ENCODE results near the gene TMEM164.

TMEM164 gene

DNA sequence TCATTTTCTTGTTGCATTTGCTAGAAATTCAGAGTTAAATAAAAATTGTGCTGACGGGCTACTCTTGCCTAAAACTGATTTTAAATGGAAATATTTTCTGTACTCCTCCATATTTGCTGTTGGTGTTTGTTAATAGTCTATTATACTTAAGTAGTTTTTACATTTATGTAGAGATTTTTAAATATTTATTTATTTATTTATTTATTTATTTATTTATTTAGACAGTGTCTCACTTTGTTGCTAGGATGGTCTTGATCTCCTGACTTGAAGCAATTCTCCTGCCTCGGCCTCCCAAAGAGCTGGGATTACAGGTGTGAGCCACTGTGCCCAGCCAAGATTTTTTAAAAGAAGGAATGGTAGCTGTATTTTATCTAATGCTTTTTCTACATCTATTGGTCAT is 68.1 kb downstream of the TMEM164 start:
- no peak for ATAC-seq
- Mint-ChIP-seq H3K4me3 (no peak overlapping the region), H3K27ac (no peak overlapping the region), H3K9me3 (peaks cover 0 to under 1% of the 10 kb centered on the region in 2 donors), H3K4me1 (no peaks in the 10 kb centered on the region), H3K27me3 (no peaks in the 10 kb centered on the region)
- DNase-seq = no peak

DNA sequence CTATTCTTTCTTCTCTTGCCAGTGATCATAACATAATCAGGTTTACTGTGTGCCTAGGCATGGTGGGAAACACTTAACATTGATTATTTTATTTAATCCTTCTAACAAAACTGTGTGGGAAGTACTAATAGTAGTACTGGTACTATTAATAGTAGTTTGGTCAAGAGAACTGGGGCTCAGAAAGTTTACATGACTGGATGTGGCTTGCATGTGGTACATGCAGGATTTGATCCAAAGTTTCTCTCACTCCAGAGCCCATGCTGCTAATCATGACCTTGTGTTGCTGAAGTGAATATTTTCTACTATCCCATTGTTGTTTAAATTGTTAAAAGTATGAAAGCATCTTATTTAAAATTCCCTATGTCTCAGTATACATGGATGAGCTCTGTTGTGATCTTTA is 78.4 kb downstream of the TMEM164 start:
- Mint-ChIP-seq H3K27me3 (no peaks in the 10 kb centered on the region), H3K4me1 (no peaks in the 10 kb centered on the region), H3K27ac (no peak overlapping the region), H3K4me3 (no peak overlapping the region), H3K9me3 (peaks cover 0 to 9% of the 10 kb centered on the region in 2 donors)
- DNase-seq (no peak), ATAC-seq (no peak)

GRCh38 chrX:110081740-110082139 is 78.8 kb downstream of the TMEM164 start:
- Mint-ChIP-seq H3K9me3 (peaks cover 0 to 5% of the 10 kb centered on the region in 2 donors), H3K4me3 (no peak overlapping the region), H3K27me3 (no peaks in the 10 kb centered on the region), H3K4me1 (no peaks in the 10 kb centered on the region), H3K27ac (no peak overlapping the region)
- ATAC-seq (no peak), DNase-seq (no peak)

- Mint-ChIP-seq H3K4me3 (no peak overlapping the region), H3K27ac (no peak overlapping the region), H3K27me3 (no peaks in the 10 kb centered on the region), H3K4me1 (peaks cover 2% of the 10 kb centered on the region), H3K9me3 (peaks cover 0 to under 1% of the 10 kb centered on the region in 2 donors)
- DNase-seq = no peak
- no peak for ATAC-seq
Observed at GRCh38 chrX:110082161-110082560, 79.2 kb downstream of the TMEM164 start.

DNA sequence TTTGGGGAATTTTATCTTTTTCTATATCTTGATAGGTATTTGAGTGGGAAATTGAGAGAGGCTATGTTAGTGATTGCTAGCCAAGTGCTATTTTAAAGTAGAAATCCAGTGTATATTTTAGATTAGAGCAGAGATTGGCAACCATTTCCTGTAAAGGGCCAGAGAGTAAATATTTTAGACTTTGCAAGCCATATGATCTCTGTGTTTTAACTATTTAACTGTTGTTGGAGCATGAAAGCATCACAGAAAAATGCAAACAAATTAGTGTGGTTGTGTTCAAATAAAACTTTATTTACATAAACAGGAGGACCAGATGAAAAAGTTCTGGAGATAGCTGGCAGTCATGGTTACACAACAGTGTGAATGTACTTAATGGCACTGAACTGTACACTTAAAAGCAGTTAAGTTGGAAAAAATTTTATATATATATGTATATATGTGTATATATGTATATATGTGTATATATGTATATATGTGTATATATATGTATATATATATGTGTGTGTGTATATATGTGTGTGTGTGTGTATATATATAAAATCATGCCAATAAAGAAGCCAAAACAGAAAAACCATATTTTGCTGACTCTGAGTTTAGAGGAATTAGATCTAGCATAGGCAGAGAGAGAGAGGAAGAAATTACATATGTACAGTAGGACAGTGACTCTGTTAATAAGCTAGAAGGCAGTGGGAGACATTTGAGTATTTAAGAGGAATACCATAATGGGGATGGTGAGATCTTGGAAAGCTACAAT is 83.4 kb downstream of the TMEM164 start:
- Mint-ChIP-seq H3K4me3 (no peak overlapping the region), H3K9me3 (no peaks in the 10 kb centered on the region), H3K27ac (no peak overlapping the region), H3K4me1 (peaks cover 20% of the 10 kb centered on the region), H3K27me3 (no peaks in the 10 kb centered on the region)
- ATAC-seq = no peak
- DNase-seq = no peak

- Mint-ChIP-seq H3K27ac (peak overlapping the region in 1 of 2 donors; percentile 12), H3K4me1 (peaks cover 20% of the 10 kb centered on the region), H3K27me3 (no peaks in the 10 kb centered on the region), H3K4me3 (no peak overlapping the region), H3K9me3 (no peaks in the 10 kb centered on the region)
- ATAC-seq (peak; percentile 66), DNase-seq (no peak)
Observed at GRCh38 chrX:110086916-110087484, 84.1 kb downstream of the TMEM164 start.

- Mint-ChIP-seq H3K27ac (peak overlapping the region in 1 of 2 donors; percentile 79), H3K27me3 (no peaks in the 10 kb centered on the region), H3K4me3 (no peak overlapping the region), H3K9me3 (no peaks in the 10 kb centered on the region), H3K4me1 (peaks cover 20% of the 10 kb centered on the region)
- peak; percentile 76 for ATAC-seq
- DNase-seq = peak in 1 of 2 donors; percentile 9
Observed at GRCh38 chrX:110087485-110088356, 84.8 kb downstream of the TMEM164 start.

- Mint-ChIP-seq H3K9me3 (no peaks in the 10 kb centered on the region), H3K4me1 (peaks cover 20% of the 10 kb centered on the region), H3K27me3 (no peaks in the 10 kb centered on the region), H3K27ac (no peak overlapping the region), H3K4me3 (no peak overlapping the region)
- no peak for DNase-seq
- ATAC-seq = no peak
Observed at GRCh38 chrX:110089656-110090403, 86.9 kb downstream of the TMEM164 start.

DNA sequence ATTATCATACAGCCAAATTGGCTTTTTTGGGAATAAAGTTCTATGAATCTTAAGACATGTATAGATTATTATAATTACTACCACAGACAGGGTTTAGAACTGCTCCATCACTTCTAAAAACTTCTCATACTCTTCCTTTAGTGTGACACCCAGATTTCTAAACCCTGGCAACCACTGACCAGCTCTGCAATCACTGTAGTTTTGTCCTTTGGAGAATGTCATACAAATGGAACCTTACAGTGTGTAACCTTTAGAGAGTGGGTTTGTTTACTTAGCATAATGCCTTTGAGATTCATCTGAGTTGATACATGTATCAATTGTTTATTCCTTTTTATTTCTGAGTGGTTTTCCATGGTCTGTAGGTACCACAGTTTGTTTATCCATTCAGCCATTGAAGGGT is 95.0 kb downstream of the TMEM164 start:
- no peak for ATAC-seq
- H3K4me1 Mint-ChIP-seq = no peaks in the 10 kb centered on the region
- H3K9me3 Mint-ChIP-seq = no peaks in the 10 kb centered on the region
- H3K4me3 Mint-ChIP-seq = no peak overlapping the region
- no peak for DNase-seq
- H3K27ac Mint-ChIP-seq = no peak overlapping the region
- H3K27me3 Mint-ChIP-seq = no peaks in the 10 kb centered on the region

DNA sequence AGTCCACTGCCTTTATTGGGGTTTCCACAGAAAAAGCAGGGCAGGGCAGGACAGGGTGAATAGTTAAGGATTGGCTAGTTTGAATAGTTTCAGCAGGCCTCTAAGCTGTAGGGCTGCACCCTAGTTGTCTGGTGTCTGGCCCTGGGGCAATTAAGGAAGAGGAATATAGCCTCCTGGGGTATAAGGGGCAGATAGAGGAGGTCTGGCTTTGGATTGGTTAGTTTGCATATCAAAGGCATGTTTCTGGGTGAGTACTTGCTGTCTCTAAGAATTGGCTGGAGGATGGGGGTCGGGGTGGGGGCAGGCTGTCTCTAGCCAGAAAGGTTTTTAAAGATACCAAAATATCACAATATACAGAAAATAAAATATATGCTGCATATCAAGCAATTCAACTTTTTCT is 100.4 kb downstream of the TMEM164 start:
- no peaks in the 10 kb centered on the region for H3K4me1 Mint-ChIP-seq
- no peaks in the 10 kb centered on the region for H3K27me3 Mint-ChIP-seq
- ATAC-seq (no peak), DNase-seq (no peak)
- H3K4me3 Mint-ChIP-seq = no peak overlapping the region
- no peaks in the 10 kb centered on the region for H3K9me3 Mint-ChIP-seq
- H3K27ac Mint-ChIP-seq = no peak overlapping the region

DNA sequence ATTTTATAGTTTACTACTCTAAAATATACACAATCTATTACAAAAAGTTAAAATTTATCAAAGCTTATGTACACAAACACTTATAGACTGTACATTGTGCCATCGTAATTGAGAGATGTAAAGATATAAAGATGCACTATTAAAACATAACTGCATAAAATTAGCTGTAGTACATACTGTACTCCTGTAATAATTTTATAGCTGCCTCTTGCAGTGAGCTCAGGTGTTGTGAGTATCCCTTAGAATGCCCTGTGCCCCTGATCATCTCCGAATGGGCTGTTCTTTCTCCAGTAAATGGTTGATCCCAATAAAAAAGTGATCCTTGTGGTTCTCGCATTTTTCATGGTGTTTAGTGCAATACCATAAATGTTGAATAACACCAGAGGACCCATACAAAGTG is 101.2 kb downstream of the TMEM164 start:
- ATAC-seq (no peak), DNase-seq (no peak)
- Mint-ChIP-seq H3K4me3 (no peak overlapping the region), H3K9me3 (no peaks in the 10 kb centered on the region), H3K27ac (no peak overlapping the region), H3K4me1 (no peaks in the 10 kb centered on the region), H3K27me3 (no peaks in the 10 kb centered on the region)

- ATAC-seq (no peak), DNase-seq (no peak)
- Mint-ChIP-seq H3K27ac (no peak overlapping the region), H3K9me3 (no peaks in the 10 kb centered on the region), H3K4me1 (no peaks in the 10 kb centered on the region), H3K27me3 (no peaks in the 10 kb centered on the region), H3K4me3 (no peak overlapping the region)
Observed at GRCh38 chrX:110108381-110108821, 105.5 kb downstream of the TMEM164 start.

DNA sequence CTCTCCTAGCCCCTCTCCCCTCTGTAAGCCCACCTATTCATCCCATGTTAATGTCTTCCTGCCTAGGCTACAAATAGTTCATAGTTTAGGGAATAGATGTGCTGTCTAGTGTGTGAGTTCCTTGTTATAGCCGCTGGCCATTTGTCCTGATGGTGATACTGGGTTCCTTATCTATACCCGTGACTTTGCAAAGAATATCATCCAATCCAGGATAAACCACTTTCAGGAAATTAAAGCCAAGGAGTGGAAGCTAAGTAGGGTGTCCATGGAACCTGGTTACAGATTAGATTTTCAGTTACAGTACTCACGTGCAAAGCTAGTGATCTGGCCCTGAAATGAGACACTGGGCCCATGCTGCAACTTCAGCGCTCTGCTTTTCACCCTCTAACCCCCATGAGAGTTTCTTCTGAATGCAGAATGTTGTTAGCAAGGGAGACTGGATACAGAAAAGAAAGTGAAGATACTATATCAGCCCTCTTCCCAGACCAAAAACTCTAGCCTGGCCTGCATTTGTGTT is 111.4 kb downstream of the TMEM164 start:
- ATAC-seq = no peak

DNA sequence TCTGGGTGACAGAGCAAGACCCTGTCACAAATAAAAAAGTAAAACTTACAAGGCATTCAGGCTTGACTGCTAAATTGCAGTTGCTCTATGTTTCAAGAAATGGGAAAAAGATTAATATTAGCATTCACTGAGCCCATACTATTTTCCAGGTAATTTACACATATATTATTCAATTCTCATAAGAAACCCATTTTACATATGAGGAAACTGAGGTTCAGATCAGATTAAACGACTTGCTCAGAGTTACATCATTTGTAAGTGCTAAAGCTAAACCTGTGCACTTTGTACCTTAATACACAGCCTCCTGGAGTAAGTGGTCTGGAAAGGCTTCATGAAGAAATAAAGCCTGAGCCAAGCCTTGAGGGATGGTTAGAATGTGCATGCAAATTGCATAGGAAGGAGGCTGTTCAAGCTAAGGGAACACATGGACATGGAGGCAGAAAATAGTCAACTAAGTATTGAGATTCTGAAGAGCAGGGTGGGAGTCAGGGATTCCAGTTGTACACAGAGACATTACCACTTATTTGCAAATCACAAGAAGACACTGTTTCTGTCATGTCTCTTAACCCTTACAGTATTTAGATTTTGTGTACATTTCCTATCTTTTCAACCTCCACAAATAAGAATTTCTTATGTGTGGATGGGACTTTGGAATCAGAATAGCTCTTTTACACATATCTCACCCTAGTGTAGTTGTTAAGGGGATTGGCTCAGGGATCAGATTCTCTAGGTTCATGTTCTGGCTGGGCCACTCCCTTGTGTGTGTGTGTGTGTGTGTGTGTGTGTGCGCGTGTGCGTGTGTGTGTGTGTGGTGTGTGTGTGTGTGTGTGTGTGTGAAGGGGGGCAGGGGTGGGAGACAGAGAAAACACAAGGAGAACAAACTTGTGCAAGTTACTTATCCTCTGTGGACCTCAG is 113.4 kb downstream of the TMEM164 start:
- H3K9me3 Mint-ChIP-seq = no peaks in the 10 kb centered on the region
- ATAC-seq (no peak), DNase-seq (no peak)
- no peak overlapping the region for H3K27ac Mint-ChIP-seq
- H3K27me3 Mint-ChIP-seq = no peaks in the 10 kb centered on the region
- H3K4me1 Mint-ChIP-seq = no peaks in the 10 kb centered on the region
- no peak overlapping the region for H3K4me3 Mint-ChIP-seq

More for the DNA sequence above, 111.4 kb downstream of the TMEM164 start:
- Mint-ChIP-seq H3K27ac (no peak overlapping the region), H3K4me3 (no peak overlapping the region), H3K4me1 (no peaks in the 10 kb centered on the region), H3K9me3 (no peaks in the 10 kb centered on the region), H3K27me3 (no peaks in the 10 kb centered on the region)
- no peak for DNase-seq

Data from stimulated activated naive CD8-positive, alpha-beta T cell treated with anti-CD3 and anti-CD28 coated beads, Interleukin-15, amount 100 ng/mL, for 72 hours (primary cell).